OCI-LY3 (cell line): ENCODE data around the gene CROCC2.

ENCODE experiments used
- EZH2phosphoT487 ChIP-seq: fragments of 200-600 bp; shearing (Covaris generic); IDR thresholded peaks from 2 replicates; pipeline ENCODE4 v1.6.1; 2018; ENCODE audit warnings: antibody characterized with exemption, mixed run types, low read depth
- TF ChIP-seq, protein P1 (sequence below): fragments of 200-600, 300-600 bp; sonication (generic); IDR thresholded peaks from 2 replicates; pipeline ENCODE4 v1.5.1; 2014; ENCODE audit warnings: antibody characterized with exemption, low read length, low read depth

DNA sequence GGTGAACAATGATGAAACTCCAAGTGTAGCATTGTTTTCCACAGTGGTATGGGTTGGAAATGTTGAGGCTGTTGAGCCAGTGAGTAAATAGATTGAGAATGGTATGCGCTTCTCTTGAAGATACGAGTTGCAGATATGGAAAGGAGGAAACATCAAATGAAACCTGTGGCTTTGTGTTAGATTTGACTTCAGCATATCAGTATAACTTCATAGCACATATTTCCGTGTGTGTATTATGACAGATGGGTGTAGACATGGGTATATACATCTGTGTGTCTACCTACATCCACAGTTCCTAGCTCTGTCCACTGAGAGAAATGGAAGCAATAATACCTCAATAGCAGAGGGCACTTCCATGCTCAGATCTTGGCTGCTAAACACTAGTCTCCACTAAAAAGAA lies 100.3 kb downstream of the CROCC2 start:
- TF ChIP-seq, protein P1, sequence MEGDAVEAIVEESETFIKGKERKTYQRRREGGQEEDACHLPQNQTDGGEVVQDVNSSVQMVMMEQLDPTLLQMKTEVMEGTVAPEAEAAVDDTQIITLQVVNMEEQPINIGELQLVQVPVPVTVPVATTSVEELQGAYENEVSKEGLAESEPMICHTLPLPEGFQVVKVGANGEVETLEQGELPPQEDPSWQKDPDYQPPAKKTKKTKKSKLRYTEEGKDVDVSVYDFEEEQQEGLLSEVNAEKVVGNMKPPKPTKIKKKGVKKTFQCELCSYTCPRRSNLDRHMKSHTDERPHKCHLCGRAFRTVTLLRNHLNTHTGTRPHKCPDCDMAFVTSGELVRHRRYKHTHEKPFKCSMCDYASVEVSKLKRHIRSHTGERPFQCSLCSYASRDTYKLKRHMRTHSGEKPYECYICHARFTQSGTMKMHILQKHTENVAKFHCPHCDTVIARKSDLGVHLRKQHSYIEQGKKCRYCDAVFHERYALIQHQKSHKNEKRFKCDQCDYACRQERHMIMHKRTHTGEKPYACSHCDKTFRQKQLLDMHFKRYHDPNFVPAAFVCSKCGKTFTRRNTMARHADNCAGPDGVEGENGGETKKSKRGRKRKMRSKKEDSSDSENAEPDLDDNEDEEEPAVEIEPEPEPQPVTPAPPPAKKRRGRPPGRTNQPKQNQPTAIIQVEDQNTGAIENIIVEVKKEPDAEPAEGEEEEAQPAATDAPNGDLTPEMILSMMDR, result no peak
- TF ChIP-seq EZH2phosphoT487, result no peak
